HG02852 (cell line): ENCODE data around the gene CCDC6.
"Not testable (repeated sequence)": the region's sequence is repeated elsewhere in the genome, so short reads cannot be mapped to it uniquely, and the experiment has no call there.

Experiments used
- ATAC-seq: cut with Tn5 transposase; IDR thresholded peaks from one replicate; pipeline ENCODE4 v1.9.1; 2021; ENCODE audit warnings: mild to moderate bottlenecking, moderate library complexity; ENCODE audit not compliant: unreplicated experiment

The CCDC6 gene

DNA sequence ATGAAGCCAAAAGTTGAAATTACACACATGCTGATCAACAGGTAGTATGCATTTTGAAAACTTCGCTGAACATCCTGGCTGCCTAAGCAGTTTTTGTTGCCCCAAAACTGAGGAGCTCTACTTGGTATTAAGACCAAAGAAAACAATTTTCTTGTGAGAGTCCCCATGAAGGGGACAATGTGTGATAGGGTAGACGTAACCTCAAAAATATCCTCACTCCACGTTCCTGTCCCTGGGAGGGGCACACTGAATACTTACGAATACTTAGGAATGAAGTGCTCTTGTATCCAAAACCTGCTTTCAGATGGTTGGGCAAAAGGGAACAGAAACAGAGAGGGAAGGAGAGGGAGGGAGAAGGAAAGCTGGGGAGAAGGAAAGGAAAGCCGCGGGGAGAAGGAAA, 24.7 kb downstream of the CCDC6 start:
- no peak for ATAC-seq

DNA sequence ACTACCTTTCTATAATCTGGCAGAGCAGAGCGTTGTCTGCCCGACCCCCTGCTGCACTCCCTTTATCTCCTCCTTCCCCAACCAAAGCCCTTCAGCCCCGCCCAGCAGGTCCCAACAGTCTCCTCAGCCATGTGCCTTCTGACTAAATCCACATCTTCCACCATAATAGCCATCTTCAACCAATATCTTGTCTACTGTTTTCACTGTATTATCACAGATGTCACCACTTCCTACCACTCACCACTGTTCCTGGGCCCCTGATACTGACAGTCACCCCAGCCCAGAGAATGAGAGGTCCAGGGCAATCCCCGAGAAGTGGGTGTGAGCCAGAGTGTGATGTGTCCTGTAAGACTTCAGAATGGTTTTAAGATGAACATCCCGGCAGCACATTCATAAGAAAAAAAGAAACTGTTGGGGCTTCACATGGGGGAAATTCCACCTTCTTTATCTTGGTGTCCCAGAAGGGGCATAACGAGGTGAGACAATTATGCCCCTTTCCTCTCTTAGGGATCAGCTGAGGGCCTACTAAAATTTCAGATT, 25.3 kb downstream of the CCDC6 start:
- ATAC-seq, result peak; percentile 70

DNA sequence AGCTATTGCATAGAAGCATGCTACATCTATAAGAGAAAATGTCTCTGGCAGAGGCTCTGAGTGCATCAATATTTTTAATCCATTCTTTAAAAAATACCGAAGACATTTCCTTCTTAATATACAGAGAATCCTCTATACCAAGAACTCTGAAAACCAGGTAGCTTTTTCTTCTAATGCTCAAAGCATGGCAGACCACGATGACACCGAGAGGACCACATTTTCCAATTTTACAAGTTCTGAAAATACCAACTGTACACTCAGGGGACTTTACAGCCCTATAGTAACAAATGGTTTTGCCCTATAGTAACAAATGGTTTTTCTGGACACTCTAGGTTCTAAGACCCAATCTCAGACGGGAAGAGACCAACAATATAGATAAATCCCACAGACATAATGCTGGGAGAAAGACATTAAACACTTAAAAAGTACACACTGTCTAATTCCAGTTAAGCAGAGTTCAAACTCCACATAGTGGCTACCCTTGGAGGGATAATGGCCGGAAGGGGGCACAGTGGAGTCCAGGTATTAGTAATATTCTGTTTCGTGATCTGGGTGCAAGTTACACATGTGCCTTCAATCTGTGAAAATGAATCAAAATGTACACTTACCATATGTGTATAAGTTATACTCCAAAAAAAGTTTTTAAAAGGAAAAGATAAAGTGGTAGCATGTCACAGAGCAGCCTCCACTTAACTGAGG, 26.2 kb downstream of the CCDC6 start:
- ATAC-seq, result no peak

DNA sequence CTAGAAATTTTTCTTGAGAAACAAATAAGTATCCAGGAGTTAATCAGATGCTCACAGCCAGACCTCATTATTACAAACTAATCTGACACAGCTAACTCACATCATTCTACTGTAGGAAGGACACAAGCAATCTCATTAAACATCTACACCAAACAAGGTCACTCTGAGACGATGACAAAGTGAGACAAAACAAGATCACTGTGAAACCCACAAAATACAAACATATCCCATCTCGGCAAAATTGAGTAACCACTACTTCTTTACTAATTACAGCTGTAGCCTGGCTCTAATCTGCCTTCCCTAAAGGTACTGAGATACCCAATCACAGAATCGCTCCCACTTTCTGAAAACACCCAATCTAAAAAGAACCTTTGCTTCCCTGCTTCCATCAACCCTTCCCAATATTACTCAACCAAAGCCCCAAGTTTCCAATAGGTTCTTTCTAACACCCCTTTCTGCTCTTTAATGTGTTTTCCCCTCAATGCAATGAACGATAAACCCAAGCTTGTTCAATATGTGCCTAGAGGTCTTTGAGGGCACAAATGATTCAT, 26.9 kb downstream of the CCDC6 start:
- peak; percentile 40 for ATAC-seq

DNA sequence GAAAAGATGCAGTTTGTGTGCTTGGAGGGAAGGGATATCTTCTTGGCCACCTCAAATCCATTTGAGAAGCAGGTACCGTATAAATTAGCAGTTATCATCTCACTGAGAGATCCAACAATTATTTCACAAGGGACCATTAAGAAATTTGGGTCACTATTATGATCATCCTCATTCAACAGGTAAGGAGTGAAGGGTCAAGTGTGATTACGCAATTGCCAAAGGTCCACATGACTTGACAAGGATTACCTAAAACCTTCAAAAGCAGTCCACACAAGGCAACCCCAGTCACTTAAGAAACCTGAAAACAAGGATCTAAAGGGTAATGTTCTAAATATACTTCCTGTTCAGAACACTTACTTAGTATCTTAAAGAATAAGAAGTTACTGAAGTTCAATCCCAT, 27.4 kb downstream of the CCDC6 start:
- ATAC-seq, result no peak

DNA sequence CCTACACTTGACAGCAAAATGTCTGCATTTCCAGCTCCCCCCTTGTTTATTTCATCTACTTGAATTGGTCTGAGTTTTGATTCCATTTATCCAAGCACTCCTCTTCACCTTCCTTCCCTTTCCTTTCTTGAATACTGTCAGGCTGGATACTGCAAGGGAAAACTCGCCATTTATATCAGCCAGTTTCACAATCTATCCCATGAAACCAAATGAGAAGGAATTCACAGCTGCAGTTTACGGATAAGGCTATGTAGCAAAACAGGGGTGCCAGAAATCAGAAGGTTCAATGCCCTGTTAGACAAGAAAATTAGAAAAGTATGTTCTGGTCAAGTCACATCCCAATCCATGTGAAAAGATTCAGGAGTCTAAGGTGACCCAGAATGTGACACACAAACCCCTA, 28.1 kb downstream of the CCDC6 start:
- no peak for ATAC-seq

DNA sequence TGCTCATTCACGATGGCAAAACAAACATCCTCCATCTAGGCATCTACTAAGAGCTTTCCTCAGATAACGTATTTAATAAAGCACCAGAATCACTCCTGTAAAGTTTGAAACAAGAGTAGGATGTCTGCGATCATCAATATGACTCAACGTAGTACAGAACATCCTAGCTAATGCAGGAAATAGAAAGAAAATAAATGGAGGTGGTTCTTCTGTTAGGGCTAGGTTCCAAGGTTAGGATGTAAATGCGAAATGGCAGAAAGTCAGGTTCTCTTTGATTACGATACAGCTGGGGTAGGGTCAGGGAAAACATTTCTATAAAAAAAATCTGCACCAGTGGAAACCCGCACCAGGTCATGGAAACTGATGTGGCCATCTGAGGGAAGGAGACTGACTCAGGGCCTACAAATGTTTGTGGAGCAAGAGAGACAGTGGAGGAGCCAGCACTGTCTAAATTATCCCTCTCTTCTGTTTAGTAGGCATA, 29.1 kb downstream of the CCDC6 start:
- no peak for ATAC-seq

DNA sequence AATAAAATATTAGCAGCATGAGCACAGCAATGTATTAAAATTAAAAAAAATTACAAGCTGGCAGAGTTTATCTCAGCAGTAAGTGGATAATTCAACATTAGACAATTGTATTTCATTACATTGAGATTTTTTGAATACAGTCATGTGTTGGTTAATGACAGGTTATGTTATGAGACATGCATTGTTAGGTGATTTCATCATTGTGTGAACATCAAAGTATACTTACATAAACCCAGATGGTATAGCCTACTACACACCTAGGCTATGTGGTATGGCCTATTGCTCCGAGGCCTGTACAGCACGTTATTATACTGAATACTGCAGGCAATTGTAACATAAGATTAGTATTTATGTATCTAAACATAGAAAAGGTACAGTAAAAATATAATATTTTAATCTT, 29.7 kb downstream of the CCDC6 start:
- no peak for ATAC-seq

DNA sequence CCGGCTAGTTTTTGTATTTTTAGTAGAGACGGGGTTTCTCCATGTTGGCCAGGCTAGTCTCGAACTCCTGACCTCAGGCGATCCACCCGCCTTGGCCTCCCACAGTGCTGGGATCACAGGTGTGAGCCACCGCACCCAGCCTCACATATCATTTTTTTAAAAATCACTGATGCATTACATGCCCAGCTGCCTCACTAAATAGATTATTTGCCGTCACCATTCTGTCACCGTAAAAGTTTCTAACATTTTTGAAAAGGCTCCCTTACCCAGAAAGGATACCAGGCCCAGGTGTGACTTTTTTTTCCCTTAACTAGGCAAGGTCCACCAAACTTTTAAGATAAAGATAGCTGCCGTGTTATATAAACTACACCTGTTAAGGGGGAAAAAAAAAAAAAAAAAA, 30.1 kb downstream of the CCDC6 start:
- not testable (repeated sequence) for ATAC-seq

DNA sequence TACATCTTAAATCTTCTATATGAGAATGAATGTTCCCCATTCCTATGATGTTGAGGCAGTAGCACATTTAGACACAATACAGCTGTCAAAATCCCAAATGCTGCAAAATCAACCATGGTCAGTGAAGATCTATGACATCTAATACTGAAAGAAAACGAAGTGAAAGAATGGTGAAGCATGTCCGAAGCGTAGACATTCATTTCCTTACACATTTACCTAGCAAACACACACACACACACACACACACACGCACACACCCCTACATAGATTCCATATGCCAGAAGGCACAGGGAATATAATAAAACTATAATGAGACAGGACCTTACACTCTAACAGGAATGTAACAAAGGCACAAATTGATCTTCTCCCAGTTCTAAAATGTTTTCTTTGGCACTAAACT, 32.5 kb downstream of the CCDC6 start:
- peak; percentile 67 for ATAC-seq

DNA sequence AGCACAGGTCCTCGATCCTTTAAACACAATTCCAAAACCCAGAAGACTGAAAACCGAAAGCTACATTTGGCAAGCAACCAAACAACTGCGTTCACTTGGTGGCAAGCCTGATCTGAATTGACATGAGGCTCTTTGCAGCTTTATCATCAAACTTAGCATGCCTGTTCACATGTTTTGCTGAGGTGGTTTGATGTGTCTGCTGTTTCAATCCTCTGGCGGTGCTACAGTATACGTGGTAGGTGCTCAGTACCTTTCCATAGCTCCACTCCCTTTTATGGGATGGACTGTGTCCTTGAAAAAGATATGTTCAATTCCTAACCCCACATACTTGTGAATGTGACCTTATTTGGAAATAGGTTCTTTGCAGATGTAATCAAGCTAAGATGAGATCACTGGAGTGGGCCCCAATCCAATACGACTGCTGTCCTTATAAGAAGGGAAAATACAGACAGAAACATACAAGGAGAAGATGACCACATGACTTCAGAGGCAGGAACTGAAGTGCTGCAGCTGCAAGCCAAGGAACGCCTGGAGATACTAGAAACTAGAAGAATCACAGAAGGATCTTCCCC, 33.4 kb downstream of the CCDC6 start:
- ATAC-seq, result no peak

DNA sequence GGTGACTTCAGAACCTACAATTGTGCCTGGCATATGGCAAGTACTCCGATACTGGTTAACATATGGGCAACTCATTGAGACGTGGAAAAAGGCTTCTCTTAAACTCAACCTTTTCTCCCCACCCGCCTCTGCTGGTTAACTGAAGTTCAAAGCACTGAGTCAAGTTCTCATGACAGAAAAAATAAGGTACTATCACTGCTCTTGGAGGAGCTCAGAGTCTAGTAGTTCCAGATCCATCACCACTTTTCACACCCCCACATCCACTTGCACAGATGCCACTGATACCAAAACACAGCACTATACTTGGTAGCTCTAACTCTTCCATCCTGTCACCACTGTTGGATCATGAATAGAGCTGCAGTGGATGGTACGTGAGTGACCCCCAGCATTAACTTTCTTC, 36.2 kb downstream of the CCDC6 start:
- no peak for ATAC-seq

DNA sequence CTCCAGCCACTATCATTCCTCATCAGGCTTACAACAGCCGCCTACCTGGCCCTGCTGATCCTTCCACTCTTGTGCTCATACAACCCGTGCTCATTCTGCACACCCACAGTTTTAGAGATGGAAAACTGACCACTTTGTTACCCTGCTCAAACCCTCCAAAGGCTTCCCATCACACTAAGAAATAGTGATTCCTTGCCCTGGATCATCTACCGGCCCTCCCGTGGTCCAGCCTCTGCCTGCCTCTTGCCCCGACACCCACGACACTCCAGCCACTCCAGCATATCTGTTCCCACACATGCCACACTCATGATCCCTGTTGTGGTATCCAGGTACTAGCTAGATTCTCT, 36.8 kb downstream of the CCDC6 start:
- no peak for ATAC-seq

DNA sequence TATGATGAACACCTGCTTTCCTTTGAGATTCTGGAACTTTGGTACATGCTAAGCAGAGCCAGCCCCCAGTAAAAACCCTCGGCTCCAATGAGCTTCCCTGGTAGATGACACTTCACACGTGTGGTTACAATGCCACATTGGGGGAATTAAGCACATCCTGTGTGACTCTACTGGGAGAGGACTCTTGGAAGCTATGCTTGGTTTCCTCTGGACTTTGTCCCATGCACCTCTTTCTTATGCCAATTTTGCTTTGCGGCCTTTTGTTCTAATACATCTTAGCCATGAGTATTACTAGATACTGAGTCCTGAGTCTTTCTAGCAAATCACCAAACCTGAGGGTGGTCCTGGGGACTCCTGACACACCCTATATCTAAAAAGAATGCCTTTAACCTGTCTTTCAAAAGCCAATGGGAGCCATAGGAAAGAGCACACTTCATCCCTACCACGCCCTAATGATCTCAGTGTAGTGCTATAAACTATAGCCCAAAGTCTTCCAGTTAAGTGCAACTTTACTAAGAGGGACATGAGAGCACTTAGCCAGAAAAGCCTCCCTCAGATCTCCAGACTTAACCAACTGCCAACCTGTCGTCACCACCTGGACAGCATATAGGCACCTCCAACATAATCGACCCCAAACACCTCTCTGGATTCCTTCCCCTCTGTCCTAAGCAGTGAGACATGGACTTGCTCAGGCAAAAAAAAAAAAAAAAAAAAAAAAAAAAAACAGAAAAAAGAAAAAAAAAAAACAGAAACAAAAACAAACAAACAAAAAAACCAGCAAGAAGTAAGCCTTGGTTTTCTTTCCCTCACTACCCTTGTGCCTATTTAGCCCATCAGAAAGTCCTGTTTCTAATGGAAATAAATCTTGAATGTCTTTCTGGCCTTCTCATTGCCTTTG, 37.4 kb downstream of the CCDC6 start:
- ATAC-seq, result no peak

DNA sequence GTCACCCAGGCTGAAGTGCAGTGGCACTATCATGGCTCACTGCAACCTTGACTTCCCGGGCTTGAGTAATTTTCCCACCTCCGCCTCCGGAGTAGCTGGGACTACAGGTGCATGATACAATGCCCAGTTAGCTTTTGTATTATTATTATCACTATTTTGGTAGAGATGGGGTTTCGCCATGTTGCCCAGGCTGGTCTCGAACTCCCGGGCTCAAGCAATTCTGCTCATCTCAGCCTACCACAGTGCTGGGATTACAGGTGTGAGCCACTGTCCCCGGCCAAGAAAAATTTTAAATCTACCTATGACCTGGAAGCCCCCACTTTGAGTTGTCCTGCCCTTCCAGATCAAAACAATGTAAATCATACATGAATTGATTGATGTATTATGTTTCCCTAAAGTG, 38.8 kb downstream of the CCDC6 start:
- no peak for ATAC-seq

DNA sequence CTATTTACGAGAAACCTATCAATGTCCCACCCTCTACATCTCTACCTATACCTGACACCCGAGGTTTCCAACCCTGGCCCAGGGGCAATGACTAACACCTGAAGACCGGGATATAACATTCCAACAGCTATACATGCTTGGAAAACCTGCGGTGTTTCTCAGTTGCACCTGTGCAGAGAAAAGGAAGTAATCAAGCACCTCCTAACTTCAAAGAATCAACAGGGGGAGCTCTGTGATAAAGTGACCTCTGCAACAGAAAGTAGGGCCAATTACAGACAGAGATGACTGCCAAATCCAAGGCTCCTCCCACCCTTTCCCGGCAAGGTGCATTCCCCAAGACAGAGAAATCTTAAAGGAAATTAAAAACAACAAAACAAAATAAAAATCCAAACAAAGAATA, 41.3 kb downstream of the CCDC6 start:
- ATAC-seq, result peak; percentile 74

DNA sequence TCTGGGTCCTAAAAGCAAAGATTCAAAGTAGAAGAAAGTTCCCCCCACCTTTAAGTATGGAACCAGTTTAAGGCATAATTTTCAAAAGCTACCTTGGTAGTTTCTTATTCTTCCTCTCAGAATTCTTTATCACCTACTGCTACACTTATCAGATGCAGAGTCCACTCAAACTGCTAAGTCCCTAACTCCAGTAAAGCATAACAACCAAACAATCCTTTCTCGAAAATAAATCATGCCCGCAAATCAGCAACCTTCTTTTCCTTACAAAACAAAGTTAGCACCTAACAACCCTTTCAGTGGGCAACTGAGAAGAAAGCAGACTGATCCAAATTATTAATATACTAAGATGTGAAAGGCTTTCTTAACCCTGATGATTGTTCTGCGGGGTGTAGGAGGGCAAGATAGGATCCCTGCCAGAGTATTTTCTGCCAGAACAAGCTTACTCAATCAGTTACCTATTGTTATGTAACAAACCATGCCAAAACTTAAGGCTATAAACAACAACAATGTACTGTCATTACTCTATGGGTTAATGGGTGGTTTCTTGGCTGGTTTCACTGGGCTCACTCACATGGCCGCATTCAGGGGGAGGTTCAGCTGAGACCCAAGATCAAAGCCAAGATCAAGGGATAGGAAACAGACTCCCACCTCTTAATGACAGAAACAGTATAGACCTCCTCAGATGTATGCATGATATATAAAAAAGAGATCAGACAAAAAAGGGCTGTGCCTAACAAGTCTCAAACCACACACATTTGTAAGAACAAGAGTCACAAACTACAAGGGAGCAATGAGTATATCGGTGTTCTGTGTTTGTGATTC, 42.0 kb downstream of the CCDC6 start:
- no peak for ATAC-seq

DNA sequence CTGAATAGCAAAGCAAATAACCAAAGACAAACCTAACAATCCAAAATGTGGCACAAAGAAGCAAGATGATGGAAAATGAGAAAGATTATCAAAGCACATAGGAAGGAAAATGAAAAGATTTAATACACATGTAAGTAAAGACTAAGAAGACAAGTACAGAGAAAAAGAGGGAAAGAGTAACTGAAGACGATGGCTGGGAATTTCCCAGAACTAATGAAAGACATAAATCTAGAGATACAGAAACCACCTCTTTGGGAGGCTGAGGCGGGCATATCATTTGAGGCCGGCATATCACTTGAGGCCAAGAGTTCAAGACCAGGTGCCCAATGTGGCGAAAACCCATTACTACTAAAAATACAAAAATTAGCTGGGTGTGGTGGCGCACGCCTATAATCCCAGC, 46.8 kb downstream of the CCDC6 start:
- ATAC-seq, result no peak

DNA sequence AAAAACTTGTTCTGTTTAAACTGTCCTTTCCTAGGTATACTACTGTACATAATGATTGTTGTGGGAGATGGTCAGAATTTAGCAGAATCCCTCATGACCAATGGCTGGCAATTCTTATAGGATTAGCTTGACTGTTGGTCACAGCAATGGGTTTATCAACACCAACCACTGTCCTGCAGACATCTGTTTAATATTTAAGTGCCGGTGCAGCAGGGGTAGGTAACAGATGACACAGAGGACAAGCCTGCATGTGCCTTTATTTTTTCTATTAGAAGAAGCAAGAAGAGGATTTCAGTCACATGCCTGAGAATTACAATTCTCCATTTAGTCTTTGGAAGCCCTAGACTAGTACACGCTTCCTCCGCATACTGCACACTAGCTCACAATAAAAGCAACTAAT, 48.4 kb downstream of the CCDC6 start:
- ATAC-seq, result no peak

DNA sequence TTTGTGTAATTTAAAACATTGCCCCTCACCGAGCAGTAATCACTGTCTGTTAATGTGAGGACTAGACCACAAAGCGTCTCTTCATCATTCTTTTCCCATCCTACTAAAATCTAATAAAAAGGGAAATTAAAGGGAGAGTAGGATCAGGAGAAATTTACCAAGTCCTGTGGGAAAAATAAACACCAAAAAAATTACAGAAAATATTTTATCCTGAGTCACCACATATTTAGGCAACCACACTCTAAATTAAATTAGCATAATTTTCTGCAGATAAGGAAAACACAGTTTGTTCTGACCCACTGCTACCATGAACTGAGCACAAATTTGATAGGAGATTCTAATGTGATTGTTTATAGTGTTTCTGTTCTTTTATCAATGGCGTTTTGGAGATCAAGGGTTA, 49.3 kb downstream of the CCDC6 start:
- no peak for ATAC-seq

DNA sequence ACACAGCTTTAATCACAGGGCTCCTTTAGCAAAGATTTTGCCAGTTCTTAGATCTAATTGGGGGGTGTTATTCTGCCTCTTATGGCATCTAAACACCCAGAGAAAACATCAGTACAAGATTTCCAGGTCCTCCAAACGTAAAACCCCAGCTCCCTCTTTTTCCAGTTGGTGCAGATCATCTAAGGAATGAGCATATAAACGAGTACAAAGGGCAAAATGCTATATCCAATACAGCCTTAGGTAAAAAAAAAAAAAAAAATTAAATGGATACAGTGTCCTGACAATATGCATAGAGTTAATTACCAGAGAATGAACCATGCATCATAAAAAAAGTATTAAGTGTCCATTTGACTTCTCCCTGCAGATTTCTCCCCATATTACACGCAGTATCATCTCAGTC, 50.3 kb downstream of the CCDC6 start:
- ATAC-seq, result no peak
